HG03460 (cell line): ENCODE results near the gene SLC25A23.
"Not testable (repeated sequence)": the region's sequence is repeated elsewhere in the genome, so short reads cannot be mapped to it uniquely, and the experiment has no call there.

ENCODE experiments used
- ATAC-seq: cut with Tn5 transposase; IDR thresholded peaks from one replicate; pipeline ENCODE4 v1.9.1; 2021; ENCODE audit not compliant: unreplicated experiment

Gene SLC25A23

DNA sequence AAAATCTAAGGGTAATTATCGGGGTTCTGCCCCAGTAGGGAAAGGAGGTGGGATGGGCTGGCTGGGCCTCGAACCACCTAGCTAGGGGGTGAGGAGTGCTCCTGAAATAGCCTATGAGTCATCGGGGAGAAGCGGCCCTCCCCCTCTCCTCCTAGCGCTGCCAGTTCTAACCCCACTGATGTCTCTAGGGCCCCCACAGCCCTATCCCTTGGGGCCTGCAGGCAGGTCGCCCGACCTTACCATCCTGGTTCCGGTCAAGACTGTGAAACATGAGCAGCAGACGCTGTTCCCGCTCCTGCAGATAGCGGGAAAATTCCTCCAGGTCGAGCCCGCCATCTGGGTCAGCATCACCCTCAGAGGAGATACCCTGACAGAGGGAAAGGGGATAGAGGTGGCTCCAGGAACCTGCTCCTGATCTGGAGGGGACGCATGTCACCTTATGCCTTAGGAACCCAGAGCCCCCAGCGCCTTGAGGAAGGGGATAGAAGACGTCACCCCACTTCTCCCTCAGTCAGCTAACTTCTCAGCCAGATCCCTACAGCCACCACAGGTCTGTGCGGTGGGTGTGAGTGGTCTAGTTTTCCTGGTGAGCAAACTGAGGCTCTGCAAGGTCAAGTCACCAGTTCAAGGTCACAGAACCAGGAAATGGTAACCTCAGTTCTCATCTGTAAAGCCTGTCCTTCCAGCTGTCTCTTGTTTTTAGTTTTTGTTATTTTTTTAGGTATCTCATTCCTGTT is 1.5 kb downstream of the SLC25A23 start:
- ATAC-seq, result no peak

DNA sequence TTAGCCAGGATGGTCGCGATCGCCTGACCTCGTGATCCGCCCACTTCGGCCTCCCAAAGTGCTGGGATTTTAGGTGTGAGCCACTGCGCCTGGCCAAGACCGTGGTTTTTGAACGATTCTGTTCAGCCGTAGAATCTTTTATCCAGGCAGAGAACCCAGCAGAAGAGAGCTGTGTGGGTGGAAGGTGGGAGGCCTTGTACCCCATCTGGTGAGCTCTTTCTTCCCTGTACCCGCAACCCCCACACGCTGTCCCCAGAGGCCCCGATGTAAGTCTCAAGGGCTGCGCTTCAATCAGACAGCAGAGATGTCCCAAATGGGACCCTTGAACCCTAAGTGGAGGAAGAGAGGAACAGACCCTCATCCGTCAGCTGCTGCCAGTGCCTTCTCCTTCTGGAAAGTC is 3.7 kb downstream of the SLC25A23 start:
- ATAC-seq, result no peak

DNA sequence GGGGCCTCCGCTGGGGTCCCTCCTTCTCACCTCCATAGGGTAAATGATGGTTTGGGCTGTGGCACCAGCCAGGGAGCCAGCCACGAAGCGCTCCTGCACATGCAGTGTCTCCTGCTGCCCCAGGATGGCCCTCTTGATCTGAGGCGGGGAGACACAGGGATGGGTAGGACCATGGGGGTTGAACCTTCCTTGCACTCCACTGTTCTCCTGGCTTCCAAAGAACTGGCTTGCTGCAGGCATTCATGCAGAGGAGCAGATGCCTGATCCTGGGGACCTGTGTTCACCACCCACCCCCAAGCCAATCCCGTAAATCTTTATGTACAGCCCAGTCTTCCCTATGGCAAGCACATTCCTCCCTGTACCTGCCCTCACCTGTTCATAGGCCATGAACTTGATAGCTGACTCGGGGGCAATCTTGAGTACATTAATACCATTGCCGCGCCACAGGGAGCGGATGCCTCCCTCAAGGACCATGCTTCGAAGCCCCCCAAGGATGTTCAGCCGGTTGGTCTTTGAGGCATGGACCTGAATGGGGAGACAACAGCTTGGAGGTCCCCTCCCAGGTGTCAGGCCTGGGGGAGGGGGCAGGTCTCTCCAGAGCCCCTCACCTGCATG is 5.5 kb downstream of the SLC25A23 start:
- no peak for ATAC-seq

DNA sequence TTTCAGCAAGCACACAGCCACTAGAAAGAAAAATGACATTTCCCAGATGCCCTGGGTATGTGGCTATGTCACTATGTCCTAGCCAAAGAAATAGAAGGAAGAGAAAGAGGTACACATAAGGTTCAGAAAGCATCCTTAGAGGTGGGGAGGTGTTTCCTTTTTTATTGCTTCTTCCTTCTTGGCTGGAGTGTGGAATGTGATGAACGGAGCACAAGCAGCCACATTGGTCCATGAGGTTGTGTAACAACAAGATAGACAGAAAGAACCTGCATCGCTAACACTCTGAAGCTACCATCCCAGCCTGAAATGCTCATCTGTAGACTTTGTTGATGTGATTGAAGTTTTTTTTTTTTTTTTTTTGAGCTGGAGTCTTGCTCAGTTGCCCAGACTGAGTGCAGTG is 6.7 kb downstream of the SLC25A23 start:
- ATAC-seq, result no peak

DNA sequence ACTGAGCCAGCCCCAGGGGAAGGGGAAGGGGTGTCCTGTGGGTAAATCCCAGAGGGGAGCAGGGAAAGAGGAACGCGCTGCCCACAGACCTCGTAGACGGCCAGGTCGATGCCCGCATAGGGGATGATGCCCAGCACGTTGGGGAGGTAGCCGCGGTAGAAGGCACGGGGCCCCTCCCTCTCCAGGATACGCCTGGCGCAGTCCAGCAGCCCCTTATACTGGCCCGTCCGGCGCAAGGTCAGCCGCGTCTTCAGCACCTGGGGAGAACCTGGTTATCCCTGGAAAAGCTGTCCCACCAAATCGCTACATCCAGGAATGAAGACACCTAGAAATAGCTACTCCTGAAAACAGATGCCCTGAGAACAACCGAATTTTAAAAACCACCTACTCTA is 7.4 kb downstream of the SLC25A23 start:
- ATAC-seq, result no peak

DNA sequence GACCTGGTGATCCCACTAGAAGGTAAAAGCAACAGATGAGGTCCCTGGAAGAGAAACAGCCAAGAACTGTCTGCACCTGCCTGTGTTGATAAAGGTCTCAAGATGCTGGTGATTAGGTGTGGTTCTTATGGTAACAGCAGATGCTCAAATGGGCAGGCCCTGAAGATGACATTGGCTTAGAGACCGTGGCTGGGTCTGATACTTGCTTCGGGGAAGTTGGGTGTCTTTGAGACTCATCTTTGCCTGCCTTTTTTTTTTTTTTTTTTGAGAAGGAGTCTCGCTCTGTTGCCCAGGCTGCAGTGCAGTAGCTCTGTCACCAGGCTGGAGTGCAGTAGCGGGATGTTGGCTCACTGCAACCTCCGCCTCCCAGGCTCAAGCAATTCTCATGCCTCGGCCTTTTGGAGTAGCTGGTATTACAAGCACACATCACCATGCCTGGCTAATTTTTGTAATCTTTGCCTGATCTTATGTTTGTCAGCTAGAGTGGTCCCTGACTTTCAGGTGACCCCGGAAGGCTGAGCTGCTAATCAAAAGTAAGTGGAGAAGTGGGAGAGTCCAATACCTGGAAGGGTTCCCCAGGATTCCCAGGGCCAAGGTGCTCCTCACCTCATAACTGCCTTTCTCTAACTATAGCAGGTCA is 7.9 kb downstream of the SLC25A23 start:
- ATAC-seq, result no peak

DNA sequence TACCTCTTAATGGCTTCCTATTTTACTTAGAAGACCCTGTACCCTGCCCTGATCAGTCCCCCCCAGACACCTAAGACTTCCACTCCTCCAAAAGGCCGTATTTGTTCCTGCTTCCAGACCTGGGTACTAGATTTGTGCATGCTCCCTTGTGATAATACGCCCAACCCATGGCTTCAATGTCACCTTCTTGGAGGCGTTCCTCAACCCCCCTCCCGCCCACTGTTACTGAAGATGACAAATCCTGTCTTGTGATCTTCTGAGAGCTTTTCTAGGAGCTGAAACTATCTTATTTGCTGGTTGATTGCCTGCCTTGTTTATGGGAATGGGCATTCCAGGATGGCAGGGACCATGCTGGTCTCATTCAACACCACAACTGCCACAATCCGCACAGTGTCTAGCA is 9.4 kb downstream of the SLC25A23 start:
- ATAC-seq, result no peak

DNA sequence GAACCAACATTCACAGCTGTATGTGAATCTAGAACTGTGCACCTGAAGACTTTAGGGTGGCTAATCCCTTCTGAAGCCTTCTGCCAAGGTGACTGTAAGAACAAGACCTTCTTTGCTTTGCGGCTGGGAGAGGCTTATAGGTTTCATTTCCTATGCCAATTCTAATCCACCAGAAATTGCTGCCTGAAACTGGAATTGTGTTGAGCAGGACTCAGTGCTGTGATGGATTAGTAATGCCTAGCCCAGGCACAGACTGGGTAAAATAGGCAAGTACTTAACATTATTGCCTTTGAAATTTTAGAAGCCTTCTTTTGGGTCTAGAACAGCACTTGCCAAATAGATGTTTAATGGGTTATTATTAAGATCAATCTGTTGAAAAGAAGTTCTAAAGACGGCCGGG is 11.5 kb downstream of the SLC25A23 start:
- no peak for ATAC-seq

DNA sequence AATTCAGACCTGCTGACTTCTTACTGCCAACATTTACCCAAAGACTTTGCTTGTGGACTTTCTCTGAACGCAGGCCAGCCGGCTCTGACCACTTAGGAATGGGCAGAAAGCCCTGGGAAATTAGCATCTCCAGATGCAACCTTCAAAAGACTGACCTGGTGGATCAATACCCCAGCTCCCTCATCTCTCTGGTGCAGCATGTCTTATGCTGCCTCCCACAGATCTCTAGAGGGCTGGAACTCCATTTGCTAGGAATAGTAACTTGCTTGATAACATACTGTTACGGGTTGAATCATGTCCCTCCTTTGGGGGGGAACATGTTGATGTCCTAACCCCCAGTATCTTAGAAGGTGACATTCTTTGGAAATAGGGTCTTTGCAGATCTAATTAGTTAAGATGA is 13.1 kb downstream of the SLC25A23 start:
- ATAC-seq, result no peak

DNA sequence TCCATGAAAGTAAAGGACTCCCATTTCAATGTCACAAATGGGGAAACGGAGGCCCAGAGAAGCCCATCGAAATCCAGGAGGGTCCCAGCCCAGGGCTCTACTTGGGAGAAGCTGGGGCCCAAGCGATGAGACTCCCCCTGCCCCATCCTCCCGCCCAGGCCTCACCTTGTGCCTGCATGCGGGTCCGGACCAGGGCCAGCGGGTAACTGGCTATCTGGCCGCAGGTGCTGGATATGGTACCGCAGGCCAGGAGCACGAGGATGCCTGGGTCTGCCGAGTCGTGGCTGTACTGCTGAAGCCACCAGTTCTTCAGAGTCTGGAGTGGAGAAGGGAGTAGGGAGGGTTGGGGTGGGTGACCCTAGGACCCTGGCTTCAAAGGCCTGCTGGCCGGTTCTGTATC is 15.6 kb downstream of the SLC25A23 start:
- ATAC-seq, result no peak

DNA sequence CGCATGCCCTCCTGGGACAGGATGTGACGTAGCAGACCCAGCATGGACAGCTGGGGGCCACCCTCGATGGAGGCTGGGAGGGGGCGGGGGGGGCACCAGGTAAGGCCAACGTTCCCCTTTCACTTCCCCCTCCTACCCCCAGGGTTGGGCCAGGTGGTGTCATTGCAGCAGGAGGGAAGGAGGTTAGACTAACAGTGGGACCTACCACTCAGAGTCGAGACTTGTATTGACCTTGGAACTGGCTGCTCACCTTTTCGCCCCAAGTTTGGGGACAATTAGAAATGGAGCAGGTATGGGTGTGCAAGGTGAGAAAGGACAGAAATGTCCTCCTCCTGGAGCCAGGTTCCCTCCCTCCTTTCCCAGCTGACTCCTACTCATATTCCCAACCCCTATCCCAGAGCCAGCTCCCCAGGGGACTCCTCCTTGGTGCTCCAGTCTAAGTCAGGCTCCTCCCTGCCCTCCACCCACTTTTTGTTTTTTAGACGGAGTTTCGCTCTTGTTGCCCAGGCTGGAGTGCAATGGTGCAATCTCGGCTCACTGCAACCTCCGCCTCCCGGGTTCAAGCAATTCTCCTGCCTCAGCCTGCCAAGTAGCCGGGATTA is 17.4 kb downstream of the SLC25A23 start:
- no peak for ATAC-seq

DNA sequence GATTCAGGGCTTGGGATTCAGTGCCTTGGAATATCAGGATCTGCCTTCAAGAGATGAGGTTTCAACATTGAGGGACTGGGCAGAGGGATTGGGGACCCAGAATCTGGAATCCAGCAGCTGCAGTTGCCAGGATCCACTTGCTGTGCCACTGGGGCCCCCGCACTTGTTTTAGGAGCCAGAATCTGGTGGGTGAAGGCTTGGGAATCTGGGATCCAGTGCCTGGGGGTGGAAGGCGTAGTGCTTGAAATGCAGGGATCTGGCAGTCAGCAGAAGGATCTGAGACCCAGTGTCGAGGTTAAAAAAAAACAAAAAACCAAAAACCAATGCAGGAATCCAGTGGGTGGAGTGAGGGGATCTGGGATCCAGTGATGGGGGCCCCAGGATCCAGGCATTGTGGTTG is 18.7 kb downstream of the SLC25A23 start:
- ATAC-seq, result no peak

DNA sequence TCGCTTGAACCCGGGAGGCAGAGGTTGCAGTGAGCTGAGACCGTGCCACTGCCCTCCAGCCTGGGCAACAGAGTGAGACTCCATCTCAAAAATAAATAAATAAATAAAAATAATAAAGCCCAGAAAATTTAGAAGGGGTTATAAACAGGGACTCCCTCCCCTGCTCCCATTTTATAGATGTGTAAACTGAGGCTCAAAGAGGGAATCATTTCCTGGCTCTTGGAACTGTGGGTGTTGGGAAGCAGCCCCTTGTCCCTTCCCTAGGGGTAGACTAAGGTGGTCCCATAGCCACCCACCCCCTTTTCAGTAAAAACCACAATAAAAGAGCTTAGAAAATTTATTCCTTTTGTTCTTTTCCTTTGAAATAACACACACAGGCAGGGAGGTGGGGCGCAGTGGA is 19.8 kb downstream of the SLC25A23 start:
- ATAC-seq, result no peak

DNA sequence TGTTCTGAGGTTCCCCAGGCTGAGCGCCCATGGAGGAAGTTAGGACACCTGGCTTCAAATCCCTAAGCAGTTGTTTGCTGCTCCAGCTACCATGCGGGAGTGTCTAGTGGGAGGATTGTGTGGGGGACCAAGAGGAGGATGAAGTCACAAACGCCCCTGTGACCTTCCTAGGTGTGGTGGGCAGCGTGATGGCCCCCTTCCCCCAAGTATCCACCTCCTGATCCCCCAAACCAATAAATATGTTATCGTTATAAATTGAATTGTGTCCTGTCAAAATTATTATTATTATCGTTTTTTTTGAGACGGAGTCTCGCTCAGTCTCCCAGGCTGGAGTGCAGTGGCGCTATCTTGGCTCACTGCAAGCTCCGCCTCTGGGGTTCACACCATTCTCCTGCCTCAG is 25.9 kb downstream of the SLC25A23 start, which contains the start of gene SLC25A41:
TSS of gene SLC25A41 (minus strand) at position 101 of the 400 bp plus-strand sequence. CDS start at position 31, 70 bp downstream.
- ATAC-seq, result no peak

DNA sequence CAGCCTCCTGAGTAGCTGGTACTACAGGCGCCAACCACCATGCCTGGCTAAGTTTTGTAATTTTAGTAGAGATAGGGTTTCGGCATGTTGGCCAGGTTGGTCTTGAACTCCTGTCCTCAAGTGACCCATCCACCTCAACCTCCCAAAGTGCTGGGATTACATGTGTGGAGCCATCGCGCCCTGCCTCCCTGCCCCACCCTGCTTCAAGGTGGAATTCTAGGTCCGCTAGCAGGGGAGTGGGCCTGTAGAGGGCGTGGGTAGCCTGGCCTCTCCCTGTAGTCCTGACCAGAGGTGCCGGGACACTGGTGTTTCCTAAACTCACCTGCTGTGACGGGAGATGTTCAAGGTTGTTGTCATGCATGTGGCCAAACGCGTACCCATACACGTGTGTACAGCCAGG is 26.4 kb downstream of the SLC25A23 start:
- no peak for ATAC-seq

DNA sequence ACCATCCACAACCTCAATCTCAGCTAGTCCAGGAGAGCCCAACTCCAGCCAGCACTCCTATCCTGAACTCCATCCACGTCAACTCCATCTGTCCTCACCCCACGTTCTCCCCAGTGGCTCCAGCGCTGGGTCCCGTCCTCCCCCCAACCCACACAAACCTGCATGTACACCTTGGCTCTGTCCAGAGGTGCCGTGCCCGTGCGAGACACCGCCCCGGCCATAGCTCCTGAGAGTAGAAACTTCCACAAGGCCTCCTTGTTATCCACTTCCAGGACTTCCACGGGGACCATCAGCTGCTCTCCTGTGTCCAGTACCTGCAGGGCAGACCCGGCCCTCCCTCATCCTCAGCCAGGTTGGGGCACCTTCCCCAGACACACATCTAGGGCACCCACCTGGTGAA is 27.7 kb downstream of the SLC25A23 start:
- ATAC-seq, result no peak

DNA sequence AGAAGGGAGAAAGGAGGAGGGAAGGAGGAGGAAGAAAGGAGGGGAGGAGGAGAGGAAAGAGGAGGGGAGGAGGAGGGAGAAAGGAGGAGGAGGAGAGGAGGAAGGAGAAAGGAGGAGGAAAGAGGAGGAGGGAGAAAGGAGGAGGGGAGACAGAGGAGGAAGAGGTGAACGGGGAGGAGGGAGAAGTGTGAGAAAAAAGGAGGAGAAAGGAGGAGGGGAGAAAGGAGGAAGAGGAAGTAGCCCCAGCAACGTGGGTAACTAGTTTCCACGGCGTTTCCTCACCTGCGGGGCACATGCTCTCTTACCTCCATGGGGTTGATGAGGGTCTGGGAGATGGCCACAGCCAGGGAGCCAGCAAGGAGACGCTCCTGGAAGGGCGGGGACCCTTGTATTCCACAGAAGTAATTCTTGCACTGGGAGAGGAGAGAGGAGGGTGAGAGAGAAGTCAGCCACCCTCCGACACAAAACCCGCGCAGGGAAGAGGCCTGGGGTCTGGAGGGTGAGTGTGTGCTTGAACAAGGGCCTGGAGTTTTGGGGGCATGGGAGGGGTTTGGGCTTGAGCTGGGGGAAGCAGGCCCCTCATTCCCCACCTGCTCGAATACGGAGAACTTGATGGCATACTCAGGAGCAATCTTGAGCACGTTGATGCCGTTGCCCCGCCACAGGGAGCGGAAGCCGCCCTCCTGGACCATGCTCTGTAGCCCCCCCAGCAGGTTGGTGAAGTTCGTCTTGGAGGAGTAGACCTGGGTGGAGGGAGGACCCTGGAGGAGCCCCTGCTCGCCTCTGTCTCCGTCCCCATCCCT is 30.0 kb downstream of the SLC25A23 start:
- no peak for ATAC-seq

DNA sequence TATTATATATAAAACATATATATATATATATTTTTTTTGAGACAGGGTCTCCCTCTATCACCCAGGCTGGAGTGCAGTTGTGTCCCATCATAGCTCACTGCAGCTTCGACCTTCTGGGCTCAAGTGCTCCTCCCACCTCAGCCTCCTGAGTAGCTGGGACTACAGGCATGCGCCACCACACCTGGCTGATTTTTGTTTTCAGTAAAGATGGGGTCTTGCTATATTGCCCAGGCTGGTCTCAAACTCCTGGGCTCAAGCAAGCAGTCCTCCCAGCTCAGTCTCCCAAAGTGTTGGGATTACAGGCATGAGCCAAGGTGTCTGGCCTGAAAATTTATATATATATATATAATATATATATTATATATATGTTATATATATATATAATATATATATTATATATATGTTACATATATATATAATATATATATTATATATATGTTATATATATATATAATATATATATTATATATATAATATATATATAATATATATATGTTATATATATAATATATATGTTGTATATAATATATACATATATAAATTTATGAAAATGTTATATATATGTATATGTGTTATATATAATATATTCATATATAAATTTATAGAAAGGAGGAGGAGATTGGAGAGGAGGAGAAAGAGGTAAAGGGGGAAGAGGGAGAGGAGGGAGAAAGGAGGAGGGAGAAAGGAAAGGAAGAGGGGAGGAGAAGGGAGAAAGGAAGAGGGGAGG is 30.7 kb downstream of the SLC25A23 start:
- not testable (repeated sequence) for ATAC-seq

DNA sequence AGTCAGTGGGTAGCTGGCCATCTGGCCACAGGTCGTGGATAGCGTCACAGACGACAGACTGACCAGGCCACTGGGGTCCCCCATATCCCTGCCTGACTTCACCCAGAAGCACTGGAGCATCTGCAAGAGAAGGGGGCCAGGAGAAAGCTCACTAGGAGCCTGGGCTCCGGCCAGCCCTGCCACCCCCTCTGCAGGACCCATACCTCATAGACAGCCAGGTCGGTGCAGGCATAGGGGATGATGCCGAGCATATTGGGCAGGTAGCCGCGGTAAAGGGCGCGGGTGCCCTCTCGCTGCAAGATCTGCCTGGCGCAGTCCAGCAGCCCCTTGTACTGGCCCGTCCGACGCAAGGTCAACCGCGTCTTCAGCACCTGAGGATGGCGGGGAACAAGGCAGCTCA is 32.5 kb downstream of the SLC25A23 start:
- ATAC-seq, result no peak
